GM19438 (cell line): ENCODE data around the gene ZNF674.
A peak's percentile ranks its signal among the peaks of the same experiment; 100 is the strongest.
"Not testable (repeated sequence)": the region's sequence is repeated elsewhere in the genome, so short reads cannot be mapped to it uniquely, and the experiment has no call there.

ENCODE experiments used
- ATAC-seq: cut with Tn5 transposase; IDR thresholded peaks from one replicate; pipeline ENCODE4 v1.9.1; 2021; ENCODE audit warnings: low read depth; ENCODE audit not compliant: unreplicated experiment

Gene ZNF674

DNA sequence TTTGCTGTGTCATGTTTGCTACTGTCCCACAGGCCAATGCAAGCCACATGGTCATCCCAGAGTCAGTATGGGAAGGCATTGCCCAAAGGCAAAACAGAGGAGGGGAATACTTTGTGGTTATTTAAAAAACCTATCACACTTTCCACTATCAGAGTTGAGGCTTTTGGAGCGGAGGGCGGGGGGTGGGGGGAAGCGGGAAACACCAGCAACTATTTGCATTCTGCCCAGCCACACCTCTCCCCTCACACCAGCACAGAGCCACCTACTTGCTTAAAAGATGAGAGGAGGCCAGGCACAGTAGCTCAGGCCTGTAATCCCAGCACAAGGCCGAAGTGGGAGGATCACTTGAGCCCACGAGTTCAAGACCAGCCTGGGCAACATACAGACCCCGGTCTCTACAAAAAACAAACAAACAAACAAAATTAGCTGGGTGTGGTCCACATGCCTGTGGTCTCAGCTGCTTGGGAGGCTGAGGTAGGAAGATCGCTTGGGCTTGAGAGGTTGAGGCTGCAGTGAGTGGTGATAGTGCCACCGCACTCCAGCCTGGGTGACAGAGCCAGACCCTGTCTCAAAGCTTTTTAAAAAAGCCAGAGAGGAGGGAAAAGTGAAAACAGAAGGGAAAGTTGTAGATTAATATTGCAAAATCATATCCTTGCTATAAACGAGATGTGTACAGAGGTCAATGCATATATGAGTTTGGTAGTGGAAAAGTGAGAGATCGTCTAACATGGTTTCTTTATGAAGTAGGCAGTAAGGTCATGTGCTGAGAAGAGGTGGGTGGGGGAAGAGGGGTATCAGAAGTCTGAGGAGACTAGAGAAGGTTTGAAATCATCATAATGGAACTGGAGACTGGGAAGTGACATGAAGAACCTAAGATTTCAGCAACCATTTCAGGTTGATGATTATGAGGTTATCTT lies 26.5 kb upstream of the ZNF674 start:
- no peak for ATAC-seq

DNA sequence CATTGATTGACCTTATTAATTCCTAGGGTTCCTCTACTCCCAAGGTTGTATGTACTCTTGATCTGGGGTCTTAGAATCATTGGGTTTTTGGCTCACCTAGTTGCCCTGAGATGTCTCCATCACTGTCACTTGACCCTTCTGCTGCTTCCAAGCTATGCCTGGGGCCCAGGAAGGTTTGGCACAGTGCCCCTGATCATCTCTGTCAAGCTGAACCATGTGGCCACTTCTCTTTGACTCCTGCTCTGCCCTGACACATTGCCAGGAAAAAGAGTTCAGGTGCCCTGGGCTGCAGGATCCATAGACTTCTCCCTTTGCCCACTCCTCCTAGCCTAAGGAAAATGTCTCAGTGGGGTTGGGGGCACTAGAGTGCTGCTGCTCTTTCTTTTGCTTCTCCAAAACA lies 24.4 kb upstream of the ZNF674 start:
- no peak for ATAC-seq

DNA sequence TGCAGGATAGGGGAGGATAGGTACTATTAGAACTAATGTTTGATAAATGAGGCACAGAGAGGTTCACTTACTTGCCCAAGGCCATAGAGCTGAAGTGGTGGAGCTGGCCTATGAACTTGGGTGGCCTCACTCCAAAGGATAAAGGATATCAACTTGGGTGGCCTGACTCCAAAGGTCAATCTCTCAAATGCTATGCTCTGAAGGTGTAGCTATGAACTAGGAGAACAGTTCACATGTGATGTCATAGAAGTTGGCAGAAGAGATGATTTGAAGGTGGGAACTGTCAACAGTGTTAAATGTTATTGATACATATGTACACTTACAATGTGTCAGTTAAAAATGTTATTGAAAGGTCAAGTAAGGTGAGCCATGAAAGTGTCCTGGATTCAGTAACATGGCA lies 22.2 kb upstream of the ZNF674 start:
- no peak for ATAC-seq

DNA sequence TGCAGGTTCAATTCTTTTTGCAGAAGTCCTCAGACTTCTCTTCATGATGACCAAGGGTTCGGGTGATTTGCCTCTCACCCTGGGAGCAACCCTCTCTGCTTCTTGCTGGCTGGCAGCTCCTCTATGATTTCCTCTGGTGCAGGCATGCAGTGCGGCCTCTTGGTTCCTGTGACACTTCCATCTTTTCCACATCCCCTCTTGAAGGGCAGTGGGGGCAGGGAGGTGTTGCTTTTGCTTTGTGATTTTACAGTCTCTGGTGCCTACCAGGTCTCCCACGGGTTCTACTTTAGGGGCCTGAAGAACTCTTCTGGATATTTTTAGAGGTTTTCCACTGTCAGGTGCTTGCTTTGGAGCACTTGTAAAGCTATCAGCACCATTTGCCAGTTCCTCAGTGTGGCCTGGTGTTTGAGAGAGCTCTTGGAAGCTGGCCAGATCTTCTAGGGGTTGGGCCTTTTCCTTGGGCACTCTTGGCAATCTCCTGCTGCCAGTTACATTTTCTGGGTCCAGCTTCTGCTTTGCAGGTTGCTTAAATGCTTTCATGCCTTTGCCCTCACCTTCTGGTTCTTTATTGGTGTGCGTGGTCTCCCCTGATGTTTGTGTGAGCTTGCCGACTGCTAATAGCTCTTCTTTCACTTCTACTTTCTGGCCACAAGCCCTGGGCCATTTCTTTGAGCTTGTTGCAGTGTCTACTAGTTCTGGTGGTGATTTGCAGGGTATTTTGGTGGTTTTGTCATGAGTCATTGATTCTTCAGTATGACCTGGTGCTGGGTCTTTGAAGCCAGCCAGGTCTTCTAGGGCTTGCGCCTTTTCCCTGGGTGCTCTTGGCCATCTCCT lies 16.8 kb upstream of the ZNF674 start:
- ATAC-seq: peak; percentile 96

DNA sequence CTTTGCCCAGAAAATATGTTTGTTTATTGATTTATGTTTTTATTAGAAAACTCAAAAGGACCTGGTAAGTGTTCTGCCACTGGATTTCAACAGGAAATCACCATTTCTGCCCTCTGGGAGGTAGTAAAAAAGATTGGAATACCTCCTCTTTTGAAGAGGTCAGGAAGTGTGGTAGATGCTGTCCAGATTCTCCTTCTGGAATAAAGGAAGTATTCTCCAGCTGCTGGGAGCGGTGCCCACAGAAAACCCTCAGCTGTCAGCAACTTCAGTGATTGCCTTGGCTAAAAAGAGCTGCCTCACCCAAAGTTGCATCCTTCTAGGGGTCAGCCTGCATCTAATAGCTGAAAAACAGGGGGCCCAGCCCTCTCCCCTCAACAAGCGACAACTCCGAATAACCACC lies 13.8 kb upstream of the ZNF674 start:
- ATAC-seq: no peak

DNA sequence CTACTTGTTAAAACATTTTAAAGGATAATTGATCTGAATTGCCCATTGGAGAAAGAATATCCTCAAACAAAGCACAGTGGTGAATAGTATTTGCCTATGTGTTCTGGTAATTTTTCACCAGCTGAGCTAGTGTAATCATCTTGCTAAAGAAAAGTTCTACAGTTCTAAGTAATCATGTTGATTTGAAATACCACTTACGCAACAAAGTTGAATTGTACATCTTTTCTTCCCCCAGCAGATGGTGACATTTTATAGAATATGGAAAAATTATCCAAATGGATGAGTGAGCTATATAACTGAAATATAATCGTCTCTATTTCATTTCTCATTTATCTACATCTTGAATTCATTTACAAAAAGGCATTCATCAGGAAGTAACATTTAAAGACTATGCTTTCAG lies 9.7 kb upstream of the ZNF674 start:
- ATAC-seq: no peak

DNA sequence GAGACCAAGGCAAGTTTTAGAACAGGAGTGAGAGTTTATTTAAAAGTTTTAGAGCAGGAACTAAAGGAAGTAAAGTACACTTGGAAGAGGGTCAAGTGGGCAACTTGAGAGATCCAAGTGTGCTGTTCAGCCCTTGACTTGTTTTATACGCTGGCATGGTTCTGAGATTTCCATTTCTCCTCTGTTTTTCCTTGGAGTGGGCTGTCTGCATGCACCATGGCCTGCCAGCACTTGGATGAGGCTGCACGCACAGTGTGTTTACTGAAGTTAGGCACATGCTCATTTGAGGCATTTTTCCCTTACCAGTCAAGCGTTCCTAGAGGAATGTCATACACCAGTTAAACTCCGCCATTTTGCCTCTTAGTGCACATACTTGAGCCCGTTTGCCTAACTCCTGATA lies 8.7 kb upstream of the ZNF674 start:
- no peak for ATAC-seq

DNA sequence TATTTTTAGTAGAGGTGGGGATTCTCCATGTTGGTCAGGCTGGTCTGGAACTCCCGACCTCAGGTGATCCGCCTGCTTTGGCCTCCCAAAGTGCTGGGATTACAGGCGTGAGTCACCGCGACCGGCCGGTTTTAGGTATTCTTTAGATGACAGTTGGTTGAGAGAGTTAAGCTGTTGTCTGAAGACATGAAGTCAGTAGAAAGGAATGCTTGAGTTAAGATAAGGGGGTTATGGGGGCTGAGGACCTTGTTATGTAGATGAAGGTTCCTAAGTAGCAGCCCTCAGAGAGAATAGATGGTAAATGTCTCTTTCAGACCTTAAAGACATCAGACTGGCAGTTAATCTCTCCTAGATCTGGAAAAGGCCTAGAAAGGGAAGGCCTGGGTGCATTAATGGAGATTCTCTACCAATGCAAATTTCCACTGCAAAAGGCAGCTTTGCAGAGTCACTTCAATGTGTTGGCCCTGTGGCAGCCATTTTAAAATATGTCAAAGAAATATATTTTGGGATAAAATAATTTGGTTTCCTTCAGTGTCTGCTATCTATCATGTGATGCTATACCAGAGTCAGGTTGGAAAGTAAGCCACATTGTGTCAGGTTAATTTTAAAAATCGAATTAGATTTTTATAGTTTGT lies 6.4 kb upstream of the ZNF674 start:
- no peak for ATAC-seq

DNA sequence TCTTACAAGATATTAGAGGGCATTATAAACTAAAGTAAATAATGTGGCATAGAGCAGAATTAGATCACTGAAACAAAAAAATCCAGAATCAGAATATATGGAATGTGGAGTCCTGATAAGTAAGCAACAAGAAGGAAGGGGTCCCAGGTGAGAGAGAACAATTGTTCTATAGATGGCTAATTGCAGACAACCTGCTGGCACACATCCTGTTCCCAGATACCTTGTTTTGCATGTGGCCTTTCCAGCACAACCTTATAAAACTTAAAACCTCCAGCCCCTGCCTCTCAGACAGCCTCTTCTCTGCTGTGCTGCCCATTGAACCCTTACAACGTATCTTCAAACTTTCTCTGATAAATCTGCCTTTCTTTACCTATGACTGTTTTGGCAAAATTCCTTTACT lies 4.7 kb upstream of the ZNF674 start:
- no peak for ATAC-seq

DNA sequence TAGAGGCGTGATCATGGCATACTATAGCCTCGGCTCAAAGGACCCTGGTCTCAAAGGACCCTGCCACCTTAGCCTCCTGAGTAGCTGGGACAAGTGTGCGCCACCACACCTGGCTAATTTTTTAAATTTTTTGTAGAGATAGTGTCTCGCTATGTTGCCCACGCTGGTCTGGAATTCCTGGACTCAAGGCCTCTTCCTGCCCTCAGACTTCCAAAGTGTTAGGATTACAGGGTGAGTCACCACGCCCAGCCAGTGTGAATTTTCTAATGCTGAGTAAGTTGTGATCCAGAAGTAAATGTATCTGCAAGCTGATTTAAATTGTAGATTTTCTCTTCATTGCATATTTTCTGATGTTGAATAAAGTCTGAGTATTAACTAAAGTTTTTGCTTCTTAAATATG lies 2.6 kb upstream of the ZNF674 start:
- no peak for ATAC-seq

DNA sequence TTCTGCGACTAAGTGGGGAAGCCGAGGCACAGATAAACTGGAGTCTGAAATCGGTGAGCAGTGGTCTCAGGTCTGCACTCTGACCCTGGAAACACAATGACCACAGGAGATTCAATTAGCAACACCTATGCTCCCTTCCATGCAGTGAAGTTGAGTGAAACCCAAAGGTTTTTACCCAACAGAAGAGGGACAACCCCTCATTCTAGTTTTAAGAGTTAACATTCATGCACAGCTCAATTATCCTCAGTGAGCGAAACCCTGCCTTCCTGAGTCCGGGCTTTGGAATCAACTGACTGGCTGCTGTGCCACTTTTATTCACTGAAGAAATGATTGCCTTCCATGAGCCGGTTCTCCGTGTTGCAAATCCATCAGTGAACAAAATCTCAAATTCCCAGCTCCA lies 694 bp downstream of the ZNF674 start:
- not testable (repeated sequence) for ATAC-seq

DNA sequence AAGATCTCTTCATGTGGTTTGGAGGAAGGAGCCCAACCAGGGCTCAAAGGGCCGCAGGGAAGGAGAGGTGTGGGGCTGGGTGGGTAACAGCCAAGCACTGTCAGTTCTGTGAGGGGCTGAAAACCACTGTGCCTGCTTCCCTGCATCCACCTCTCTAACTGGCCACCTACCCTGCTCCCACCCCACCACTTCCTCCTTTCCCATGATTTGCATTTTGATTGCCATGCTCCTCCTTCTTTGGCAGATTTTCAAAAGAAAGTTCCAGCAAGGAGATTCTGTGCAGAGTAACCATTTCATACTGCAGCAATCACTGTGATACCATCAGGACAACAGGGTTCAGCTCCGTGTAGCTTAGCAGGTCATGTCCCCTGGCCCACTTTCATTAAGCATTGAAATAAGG lies 1.8 kb downstream of the ZNF674 start:
- no peak for ATAC-seq

DNA sequence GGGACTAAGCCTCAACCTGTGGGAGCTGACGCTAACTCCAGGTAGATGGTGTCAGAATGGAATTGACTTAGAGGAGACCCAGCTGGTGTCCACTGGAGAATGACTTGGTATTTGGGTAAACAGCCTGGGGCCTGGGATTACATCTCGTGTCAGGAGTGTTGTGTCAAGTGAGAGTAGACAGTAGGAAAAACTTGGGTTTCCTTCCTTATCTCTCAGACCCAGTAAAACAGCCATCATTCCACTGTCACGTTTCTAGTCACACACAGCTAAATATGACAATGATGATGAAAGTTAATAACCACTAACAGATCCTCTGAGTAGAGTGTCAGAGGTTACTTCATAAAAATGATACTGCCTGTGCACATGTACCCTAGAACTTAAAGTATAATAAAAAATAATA lies 13.8 kb downstream of the ZNF674 start:
- ATAC-seq: no peak

DNA sequence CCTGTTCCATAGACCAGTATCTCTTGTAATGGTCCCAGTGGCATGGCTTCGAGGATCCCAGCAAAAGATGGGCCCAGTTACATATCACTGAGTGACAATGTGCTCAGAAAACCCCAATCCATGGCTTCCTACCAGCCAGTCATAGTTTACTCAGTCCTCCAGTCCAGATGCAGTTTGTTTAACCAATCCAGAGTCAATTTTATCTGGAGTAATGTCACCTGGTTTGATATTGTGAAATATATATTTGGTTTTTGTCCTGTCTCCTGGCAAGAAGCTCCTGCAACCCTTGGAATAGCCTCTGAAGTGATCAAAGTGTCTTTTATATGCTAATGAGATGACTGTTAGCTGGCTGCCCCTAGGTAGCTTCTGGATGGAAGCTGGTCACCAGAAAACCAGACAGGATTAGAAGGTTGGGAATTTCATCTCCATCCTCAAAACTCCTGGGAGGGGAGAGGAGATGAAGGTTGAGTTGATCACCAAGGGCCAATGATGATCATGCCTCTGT lies 14.8 kb downstream of the ZNF674 start:
- ATAC-seq: not testable (repeated sequence)

DNA sequence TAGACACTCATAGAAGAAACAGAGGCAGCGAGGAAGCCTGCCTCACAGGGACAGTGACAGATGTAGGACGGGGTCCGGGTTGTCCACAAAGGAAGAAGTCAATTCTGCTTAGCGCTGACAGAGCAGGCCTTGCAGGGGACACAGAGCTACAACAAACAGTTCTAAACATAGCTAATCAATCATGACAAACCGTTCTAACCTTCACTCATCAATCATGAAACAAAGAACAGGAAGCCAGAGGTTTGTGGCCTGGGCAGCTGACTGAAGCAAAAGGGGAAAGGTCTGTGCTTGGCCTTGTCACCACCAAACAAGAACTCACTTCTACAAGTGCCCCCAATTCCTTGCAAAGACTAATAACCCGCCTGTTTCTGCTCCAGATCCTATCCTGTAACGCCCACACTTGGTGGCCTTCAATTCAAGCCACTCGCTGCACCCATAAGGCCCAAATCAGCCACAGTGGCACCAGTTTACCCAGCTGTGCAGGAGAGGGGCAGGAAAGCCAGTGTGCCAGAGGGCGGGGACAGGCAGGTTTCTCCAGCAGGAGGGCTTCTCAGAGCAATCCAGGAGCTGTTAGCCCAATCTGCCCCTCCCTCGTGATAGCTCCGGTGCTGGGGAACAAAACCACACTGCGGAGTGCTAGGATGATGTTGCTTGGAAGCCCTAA lies 15.3 kb downstream of the ZNF674 start:
- ATAC-seq: peak; percentile 66

DNA sequence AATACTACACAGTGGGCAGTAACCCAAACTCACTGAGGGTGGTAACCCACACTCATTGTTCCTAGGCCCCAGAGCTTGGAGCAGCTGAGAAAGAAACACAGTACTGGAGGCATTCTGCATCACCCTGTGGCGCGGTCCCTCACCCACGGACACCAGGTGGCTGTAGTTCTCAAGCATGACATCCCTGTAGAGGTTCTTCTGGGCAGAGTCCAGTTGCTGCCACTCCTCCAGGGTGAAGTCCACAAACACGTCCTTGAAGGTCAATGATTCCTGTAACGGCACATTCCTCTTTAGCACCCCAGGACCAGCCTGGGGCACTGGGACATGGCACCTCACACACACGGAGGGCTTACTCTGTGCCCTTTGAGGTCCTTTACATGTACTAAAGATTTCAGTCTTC lies 16.6 kb downstream of the ZNF674 start:
- ATAC-seq: not testable (repeated sequence)

DNA sequence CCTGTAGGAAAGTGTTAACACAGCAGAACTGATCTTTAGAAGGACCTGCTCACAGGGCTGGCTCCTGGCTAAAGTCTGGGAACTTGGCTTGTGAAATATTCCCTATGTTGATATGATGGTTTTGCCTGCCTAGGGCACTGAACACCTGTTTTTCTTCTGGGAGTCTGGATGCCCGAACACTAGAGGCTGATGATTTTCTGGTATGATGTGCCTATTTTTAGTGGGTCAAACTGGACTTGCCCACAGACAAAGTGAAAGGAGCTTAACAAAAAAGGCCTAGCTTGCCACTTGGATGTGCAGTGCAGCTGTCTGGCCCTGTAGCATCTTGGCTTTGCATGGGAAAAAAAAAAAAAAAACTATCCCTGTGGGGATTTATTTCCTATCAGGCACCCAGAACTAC lies 39.1 kb downstream of the ZNF674 start:
- no peak for ATAC-seq

DNA sequence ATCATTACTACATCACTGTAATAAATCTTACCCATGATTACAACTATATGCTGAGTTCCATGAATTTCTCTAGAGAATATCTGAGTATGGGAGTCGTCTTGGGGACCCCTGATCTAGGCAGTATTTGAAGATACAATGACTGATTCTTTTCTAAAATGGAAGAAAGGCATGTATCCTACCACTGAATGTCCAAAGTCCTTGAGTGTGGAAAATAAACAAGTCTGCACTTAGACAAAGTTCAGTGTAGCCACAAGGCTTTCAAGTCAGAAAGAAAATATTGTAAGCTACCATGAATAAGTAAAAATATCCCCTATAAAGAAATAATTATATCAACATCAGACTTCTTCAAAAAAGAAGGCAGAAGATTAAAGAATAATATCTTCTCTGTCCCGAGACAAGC lies 42.4 kb downstream of the ZNF674 start:
- no peak for ATAC-seq

DNA sequence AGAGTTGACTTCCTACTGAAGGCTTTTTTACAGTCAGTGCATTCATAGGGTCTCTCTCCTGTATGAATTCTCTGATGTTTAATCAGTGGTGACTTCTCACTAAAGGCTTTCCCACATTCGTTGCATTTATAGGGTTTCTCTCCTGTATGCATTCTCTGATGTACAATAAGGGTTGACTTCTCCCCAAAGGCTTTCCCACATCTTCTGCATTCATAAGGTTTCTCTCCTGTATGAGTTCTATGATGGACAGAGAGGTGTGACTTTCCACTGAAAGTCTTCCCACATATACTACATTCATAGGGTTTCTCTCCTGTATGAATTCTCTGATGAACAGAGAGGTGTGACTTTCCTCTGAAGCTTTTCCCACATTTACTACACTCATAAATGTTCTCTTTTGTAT lies 45.2 kb downstream of the ZNF674 start:
- ATAC-seq: no peak

DNA sequence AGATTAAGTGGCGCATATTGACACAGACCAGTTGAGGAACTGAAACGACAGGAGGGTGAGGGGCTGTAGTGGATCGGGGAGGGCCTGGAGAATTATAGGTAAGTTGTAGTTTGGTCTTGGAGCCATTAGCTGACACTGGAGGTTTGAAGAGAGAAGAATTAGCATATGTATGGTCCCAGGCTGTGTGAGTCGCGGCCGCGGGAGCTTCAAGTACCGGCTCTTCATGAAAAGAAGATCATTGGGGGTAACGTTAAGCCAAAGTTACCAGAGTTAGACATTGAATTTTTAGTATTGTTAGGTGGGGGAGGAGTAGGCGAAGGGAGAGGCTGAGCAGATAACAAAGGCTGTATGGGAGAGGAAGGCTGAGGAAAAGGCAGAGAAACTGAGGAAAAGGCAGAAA lies 56.5 kb downstream of the ZNF674 start:
- no peak for ATAC-seq

DNA sequence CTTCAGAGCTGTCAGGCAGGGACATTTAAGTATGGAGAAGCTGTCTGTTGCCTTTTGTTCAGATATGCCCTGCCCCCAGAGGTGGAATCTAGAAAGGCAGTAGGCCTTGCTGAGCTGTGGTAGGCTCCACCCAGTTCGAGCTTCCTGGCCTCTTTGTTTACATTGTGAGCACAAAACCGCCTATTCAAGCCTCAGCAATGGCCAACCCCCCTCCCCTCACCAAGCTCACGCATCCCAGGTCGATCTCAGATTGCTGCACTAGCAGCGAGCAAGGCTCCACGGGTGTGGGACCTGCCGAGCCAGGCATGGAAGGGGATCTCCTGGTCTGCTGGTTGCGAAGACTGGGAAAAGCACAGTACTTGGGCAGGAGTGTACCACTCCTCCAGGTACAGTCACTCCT lies 59.3 kb downstream of the ZNF674 start:
- ATAC-seq: no peak
